Measurements from ENCODE around the gene NR4A3. TPM values are rescaled to one million over a fixed set of nuclear protein-coding genes. Genes with fewer than 3 reads are reported as not detected.
A peak's percentile ranks its signal among the peaks of the same experiment; 100 is the strongest.

Gene NR4A3
- total and polyA plus RNA-seq, 2 donors from 2014 or later, result 0.34 to 9.1 TPM

- peaks cover 54% of the 10 kb centered on the region for H3K27me3 ChIP-seq (ENCODE audit: control insufficient read depth, insufficient read depth, low read length)
- no peak for TF ChIP-seq CTCF (IDR thresholded peaks at IDR 0.05; ENCODE audit: borderline replicate concordance, extremely low read depth, insufficient read depth)
- DNase-seq, result no peak
- FAIRE-seq, result peak; percentile 25
- H3K9me3 ChIP-seq (ENCODE audit: control insufficient read depth in 2 of 3, insufficient read depth in 1 of 3, low read length in 3 of 3), result no peaks in the 10 kb centered on the region
- no peak overlapping the region for H3K9ac ChIP-seq (ENCODE audit: low read length in 3 of 3)
- no peak overlapping the region for H3K27ac ChIP-seq (ENCODE audit: low read depth in 2 of 2, low read length in 2 of 2)
- intact Hi-C loops (cut with DNase I), result no loop called here
- no peaks in the 10 kb centered on the region for H3K36me3 ChIP-seq (ENCODE audit: control insufficient read depth in 2 of 3, insufficient read depth in 3 of 3, low read length in 3 of 3)
- H3K4me3 ChIP-seq (ENCODE audit: low read length in 3 of 3), result no peak overlapping the region
- no peaks in the 10 kb centered on the region for H3K4me1 ChIP-seq (ENCODE audit: control insufficient read depth in 2 of 3, insufficient read depth in 2 of 3, low read depth in 1 of 3, low read length in 3 of 3)
These were observed 10.3 kb downstream of the NR4A3 start for GRCh38 chr9:99831857-99832557.

GRCh38 chr9:99832558-99832864 lies 10.8 kb downstream of the NR4A3 start:
- Histone ChIP-seq H3K27ac (ENCODE audit: low read depth in 2 of 2, low read length in 2 of 2) (no peak overlapping the region), H3K27me3 (ENCODE audit: control insufficient read depth, insufficient read depth, low read length) (peaks cover 49% of the 10 kb centered on the region), H3K36me3 (ENCODE audit: control insufficient read depth in 2 of 3, insufficient read depth in 3 of 3, low read length in 3 of 3) (no peaks in the 10 kb centered on the region), H3K4me1 (ENCODE audit: control insufficient read depth in 2 of 3, insufficient read depth in 2 of 3, low read depth in 1 of 3, low read length in 3 of 3) (no peaks in the 10 kb centered on the region), H3K9me3 (ENCODE audit: control insufficient read depth in 2 of 3, insufficient read depth in 1 of 3, low read length in 3 of 3) (no peaks in the 10 kb centered on the region), H3K4me3 (ENCODE audit: low read length in 3 of 3) (no peak overlapping the region), H3K9ac (ENCODE audit: low read length in 3 of 3) (no peak overlapping the region)
- no peak for FAIRE-seq
- intact Hi-C loops (cut with DNase I), result no loop called here
- no peak for DNase-seq
- no peak for TF ChIP-seq CTCF (IDR thresholded peaks at IDR 0.05; ENCODE audit: borderline replicate concordance, extremely low read depth, insufficient read depth)

- Histone ChIP-seq H3K4me3 (ENCODE audit: low read length in 3 of 3) (no peak overlapping the region), H3K9me3 (ENCODE audit: control insufficient read depth in 2 of 3, insufficient read depth in 1 of 3, low read length in 3 of 3) (no peaks in the 10 kb centered on the region), H3K9ac (ENCODE audit: low read length in 3 of 3) (no peak overlapping the region), H3K36me3 (ENCODE audit: control insufficient read depth in 2 of 3, insufficient read depth in 3 of 3, low read length in 3 of 3) (no peaks in the 10 kb centered on the region), H3K27ac (ENCODE audit: low read depth in 2 of 2, low read length in 2 of 2) (no peak overlapping the region), H3K4me1 (ENCODE audit: control insufficient read depth in 2 of 3, insufficient read depth in 2 of 3, low read depth in 1 of 3, low read length in 3 of 3) (no peaks in the 10 kb centered on the region), H3K27me3 (ENCODE audit: control insufficient read depth, insufficient read depth, low read length) (peaks cover 40% of the 10 kb centered on the region)
- DNase-seq (no peak), FAIRE-seq (no peak)
- intact Hi-C loops (cut with DNase I), result no loop called here
- no peak for TF ChIP-seq CTCF (IDR thresholded peaks at IDR 0.05; ENCODE audit: borderline replicate concordance, extremely low read depth, insufficient read depth)
These were observed 12.1 kb downstream of the NR4A3 start for GRCh38 chr9:99833735-99834134.

GRCh38 chr9:99834474-99834873 lies 12.8 kb downstream of the NR4A3 start:
- TF ChIP-seq CTCF (IDR thresholded peaks at IDR 0.05; ENCODE audit: borderline replicate concordance, extremely low read depth, insufficient read depth), result no peak
- Histone ChIP-seq H3K27me3 (ENCODE audit: control insufficient read depth, insufficient read depth, low read length) (peaks cover 33% of the 10 kb centered on the region), H3K9ac (ENCODE audit: low read length in 3 of 3) (no peak overlapping the region), H3K4me1 (ENCODE audit: control insufficient read depth in 2 of 3, insufficient read depth in 2 of 3, low read depth in 1 of 3, low read length in 3 of 3) (no peaks in the 10 kb centered on the region), H3K4me3 (ENCODE audit: low read length in 3 of 3) (no peak overlapping the region), H3K9me3 (ENCODE audit: control insufficient read depth in 2 of 3, insufficient read depth in 1 of 3, low read length in 3 of 3) (no peaks in the 10 kb centered on the region), H3K27ac (ENCODE audit: low read depth in 2 of 2, low read length in 2 of 2) (no peak overlapping the region), H3K36me3 (ENCODE audit: control insufficient read depth in 2 of 3, insufficient read depth in 3 of 3, low read length in 3 of 3) (no peaks in the 10 kb centered on the region)
- intact Hi-C loops (cut with DNase I), result no loop called here
- DNase-seq (no peak), FAIRE-seq (no peak)
